Neuronal stem cell (in vitro differentiated cells): ENCODE measurements around the gene UBAC2.

Experiments used
- DNase-seq: peaks from one replicate; pipeline ENCODE4 v3.0.0-alpha.2; 2013; ENCODE audit warnings: low spot score
- H2AFZ ChIP-seq: one replicate; pipeline ENCODE4 v1.6.1; 2013; ENCODE audit warnings: mild to moderate bottlenecking, low read length, inconsistent platforms
- H2AK5ac ChIP-seq: 2 replicates; pipeline ENCODE4 v1.6.1; 2013; ENCODE audit warnings: low read depth, mild to moderate bottlenecking, inconsistent platforms, low read length, moderate library complexity, mixed read lengths
- H2BK120ac ChIP-seq: 2 replicates; pipeline ENCODE4 v1.6.1; 2013; ENCODE audit warnings: low read depth, mild to moderate bottlenecking, inconsistent platforms, low read length, moderate library complexity, mixed read lengths
- H2BK12ac ChIP-seq: one replicate; pipeline ENCODE4 v1.6.1; 2013; ENCODE audit warnings: low read length, inconsistent platforms
- H2BK15ac ChIP-seq: 2 replicates; pipeline ENCODE4 v1.6.1; 2013; ENCODE audit warnings: mild to moderate bottlenecking, low read length, inconsistent platforms, mixed read lengths
- H2BK5ac ChIP-seq: one replicate; pipeline ENCODE4 v1.6.1; 2013; ENCODE audit warnings: inconsistent platforms, mild to moderate bottlenecking, low read length, moderate library complexity
- H3K14ac ChIP-seq: one replicate; pipeline ENCODE4 v1.6.1; 2013; ENCODE audit warnings: low read length, inconsistent platforms
- H3K18ac ChIP-seq: 2 replicates; pipeline ENCODE4 v1.6.1; 2013; ENCODE audit warnings: low read length, inconsistent platforms
- H3K23ac ChIP-seq: 2 replicates; pipeline ENCODE4 v1.6.1; 2013; ENCODE audit warnings: low read depth, mild to moderate bottlenecking, mixed read lengths, low read length, inconsistent platforms; ENCODE audit not compliant: poor library complexity
- H3K27ac ChIP-seq: replicated peaks from 3 replicates; pipeline ENCODE4 v1.5.1; 2013; ENCODE audit warnings: low read length, inconsistent platforms
- H3K27me3 ChIP-seq, 3 experiments: 2 replicates each; pipeline ENCODE4 v1.6.1; 2013; ENCODE audit warnings: low read length in 3 of 3, mild to moderate bottlenecking in 2 of 3, inconsistent platforms in 1 of 3, low read depth in 1 of 3, mixed read lengths in 1 of 3, moderate library complexity in 1 of 3; ENCODE audit not compliant: control insufficient read depth in 3 of 3, insufficient read depth in 3 of 3
- H3K36me3 ChIP-seq, 2 donors: replicated peaks in 1 of 2; 2 replicates each; pipeline ENCODE4 v1.6.1; 2013; ENCODE audit warnings: low read length in 2 of 2; ENCODE audit not compliant: control insufficient read depth in 2 of 2, insufficient read depth in 2 of 2
- H3K4ac ChIP-seq: 2 replicates; pipeline ENCODE4 v1.6.1; 2013; ENCODE audit warnings: inconsistent platforms, mild to moderate bottlenecking, low read length, moderate library complexity
- H3K4me1 ChIP-seq, 2 donors: 1 replicate in 1 of 2; 2 replicates in 1 of 2; pipeline ENCODE4 v1.6.1; 2013; ENCODE audit warnings: low read length in 2 of 2, low read depth in 1 of 2; ENCODE audit not compliant: control insufficient read depth in 2 of 2, insufficient read depth in 1 of 2
- H3K4me2 ChIP-seq: one replicate; pipeline ENCODE4 v1.6.1; 2013; ENCODE audit warnings: mild to moderate bottlenecking, low read length, inconsistent platforms; ENCODE audit not compliant: insufficient read depth, poor library complexity, severe bottlenecking
- H3K4me3 ChIP-seq, 2 donors: 2 replicates each; pipeline ENCODE4 v1.5.1; 2013; ENCODE audit warnings: low read length in 2 of 2, mild to moderate bottlenecking in 2 of 2, inconsistent platforms in 1 of 2, moderate library complexity in 1 of 2
- H3K79me1 ChIP-seq: one replicate; pipeline ENCODE4 v1.6.1; 2013; ENCODE audit warnings: low read depth, mild to moderate bottlenecking, inconsistent platforms, low read length, moderate library complexity
- H3K9ac ChIP-seq: one replicate; pipeline ENCODE4 v1.6.1; 2013; ENCODE audit warnings: mild to moderate bottlenecking, low read depth, low read length, inconsistent platforms; ENCODE audit not compliant: poor library complexity
- H3K9me3 ChIP-seq, 2 donors: replicated peaks in 1 of 2; 2 replicates each; pipeline versions ENCODE3 to v1.6.1; 2013; ENCODE audit warnings: low read length in 2 of 2, mild to moderate bottlenecking in 2 of 2, inconsistent platforms in 1 of 2, low read depth in 1 of 2, mixed read lengths in 1 of 2, moderate library complexity in 1 of 2; ENCODE audit not compliant: control insufficient read depth in 2 of 2, insufficient read depth in 1 of 2
- H4K8ac ChIP-seq: one replicate; pipeline ENCODE4 v1.6.1; 2013; ENCODE audit warnings: low read depth, mild to moderate bottlenecking, inconsistent platforms, low read length, moderate library complexity
- H4K91ac ChIP-seq: one replicate; pipeline ENCODE4 v1.6.1; 2013; ENCODE audit warnings: low read length, low read depth, mild to moderate bottlenecking, inconsistent platforms; ENCODE audit not compliant: poor library complexity
- WGBS, 2 donors: extraction: QIAGEN DNeasy Blood & Tissue Kit; methylation state at CpG; one replicate each; pipeline ENCODE4 v1.1.7; 2013; ENCODE audit warnings: missing lambda C conversion rate in 2 of 2, mixed read lengths in 1 of 2; ENCODE audit not compliant: insufficient read length in 2 of 2, insufficient replicate concordance in 1 of 2; ENCODE audit errors: extremely low coverage in 2 of 2; 5-methylcytosine and 5-hydroxymethylcytosine counted together

The UBAC2 gene

GRCh38 chr13:99322297-99323103, 121.8 kb downstream of the UBAC2 start:
- Histone ChIP-seq H3K4me3 (no peak overlapping the region), H3K18ac (no peak overlapping the region), H3K14ac (no peak overlapping the region), H3K9me3 (no peaks in the 10 kb centered on the region), H3K27me3 (no peaks in the 10 kb centered on the region), H3K4me2 (no peak overlapping the region), H3K9ac (no peak overlapping the region), H4K91ac (no peak overlapping the region), H3K27ac (no peak overlapping the region), H2BK120ac (no peak overlapping the region), H3K4ac (no peak overlapping the region), H2AFZ (no peak overlapping the region), H3K36me3 (peaks cover 4 to 29% of the 10 kb centered on the region in 2 donors), H3K23ac (no peak overlapping the region), H2BK12ac (no peak overlapping the region), H2BK15ac (no peak overlapping the region), H2BK5ac (no peak overlapping the region), H2AK5ac (no peak overlapping the region), H3K4me1 (no peaks in the 10 kb centered on the region), H3K79me1 (no peaks in the 10 kb centered on the region), H4K8ac (no peak overlapping the region)
- no peak for DNase-seq
- no CpG with 5 or more reads among the region's 10 CpGs for WGBS, 2 donors

- H3K27me3 ChIP-seq: no peaks in the 10 kb centered on the region
Measured at GRCh38 chr13:99323488-99323887, 122.8 kb downstream of the UBAC2 start.

DNA sequence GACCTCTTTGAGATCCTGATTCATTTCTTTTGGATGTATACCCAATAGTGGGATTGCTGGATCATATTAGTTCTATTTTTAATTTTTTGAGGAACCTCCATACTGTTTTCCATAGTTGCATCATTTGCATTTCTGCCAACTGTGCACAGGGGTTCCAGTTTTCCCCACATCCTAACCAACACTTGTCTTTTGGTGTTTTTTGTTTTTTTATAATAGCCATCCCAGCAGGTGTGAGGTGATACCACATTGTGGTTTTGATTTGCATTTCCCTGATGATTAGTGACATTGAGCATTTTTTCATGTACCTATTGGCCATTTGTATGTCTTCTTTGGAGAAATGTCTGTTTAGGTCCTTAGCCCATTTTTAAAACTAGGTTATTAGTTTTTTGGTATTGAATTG, 125.4 kb downstream of the UBAC2 start:
- no peaks in the 10 kb centered on the region for H3K79me1 ChIP-seq
- no peak overlapping the region for H4K8ac ChIP-seq
- H3K27me3 ChIP-seq: peaks cover 0 to 1% (median 0%) of the 10 kb centered on the region in 3 experiments
- peaks cover 2 to 36% of the 10 kb centered on the region in 2 donors for H3K36me3 ChIP-seq
- peaks cover 0 to 2% of the 10 kb centered on the region in 2 donors for H3K9me3 ChIP-seq
- no peak overlapping the region for H2AFZ ChIP-seq
- H3K4me1 ChIP-seq: no peaks in the 10 kb centered on the region
- no peak overlapping the region for H3K4me3 ChIP-seq
- no peak overlapping the region for H3K4me2 ChIP-seq
- H2BK120ac ChIP-seq: no peak overlapping the region
- H2AK5ac ChIP-seq: no peak overlapping the region
- DNase-seq: no peak
- H3K14ac ChIP-seq: no peak overlapping the region
- H3K18ac ChIP-seq: no peak overlapping the region
- H3K9ac ChIP-seq: no peak overlapping the region
- H3K23ac ChIP-seq: no peak overlapping the region
- no peak overlapping the region for H3K27ac ChIP-seq
- no peak overlapping the region for H2BK5ac ChIP-seq
- H2BK12ac ChIP-seq: no peak overlapping the region
- H2BK15ac ChIP-seq: no peak overlapping the region
- no peak overlapping the region for H4K91ac ChIP-seq
- H3K4ac ChIP-seq: no peak overlapping the region

More at GRCh38 chr13:99323488-99323887, 122.8 kb downstream of the UBAC2 start:
- H3K4ac ChIP-seq: no peak overlapping the region
- H3K14ac ChIP-seq: no peak overlapping the region
- no peaks in the 10 kb centered on the region for H3K79me1 ChIP-seq
- no peak overlapping the region for H2BK15ac ChIP-seq
- H3K4me1 ChIP-seq: no peaks in the 10 kb centered on the region
- WGBS, 2 donors: no CpG with 5 or more reads among the region's 3 CpGs
- no peaks in the 10 kb centered on the region for H3K9me3 ChIP-seq
- H3K23ac ChIP-seq: no peak overlapping the region
- H2BK120ac ChIP-seq: no peak overlapping the region
- H2BK12ac ChIP-seq: no peak overlapping the region
- no peak overlapping the region for H3K4me2 ChIP-seq
- no peak overlapping the region for H2AK5ac ChIP-seq
- no peak overlapping the region for H3K4me3 ChIP-seq
- H3K9ac ChIP-seq: no peak overlapping the region
- no peak overlapping the region for H4K8ac ChIP-seq
- no peak for DNase-seq
- H4K91ac ChIP-seq: no peak overlapping the region
- H3K27ac ChIP-seq: no peak overlapping the region
- no peak overlapping the region for H3K18ac ChIP-seq
- H3K36me3 ChIP-seq: peaks cover 4 to 34% of the 10 kb centered on the region in 2 donors
- no peak overlapping the region for H2AFZ ChIP-seq
- H2BK5ac ChIP-seq: no peak overlapping the region

DNA sequence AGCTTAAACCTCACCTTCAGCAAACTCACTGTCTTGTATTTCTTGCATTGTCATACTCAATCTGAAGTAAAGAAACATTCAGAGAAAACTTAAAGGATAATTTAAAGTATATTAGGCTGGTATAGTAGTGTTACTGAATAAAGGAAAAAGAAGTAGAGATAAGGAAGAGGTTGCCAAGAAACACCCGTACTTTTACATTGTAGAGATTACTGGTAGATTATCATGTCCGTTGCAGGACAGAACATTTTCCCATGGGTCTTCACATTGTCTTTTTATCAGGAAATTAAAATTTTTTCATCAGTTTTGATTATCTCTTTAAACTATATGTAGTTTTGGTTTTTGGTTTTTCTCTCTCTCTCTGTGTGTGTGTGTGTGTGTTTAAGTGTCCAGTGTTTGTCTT, 126.5 kb downstream of the UBAC2 start:
- Histone ChIP-seq H3K4ac (no peak overlapping the region), H3K4me1 (no peaks in the 10 kb centered on the region), H3K27me3 (peaks cover 0 to 1% (median 0%) of the 10 kb centered on the region in 3 experiments), H2BK5ac (no peak overlapping the region), H3K79me1 (no peaks in the 10 kb centered on the region), H3K9ac (no peak overlapping the region), H2AFZ (no peak overlapping the region), H2BK15ac (no peak overlapping the region), H3K14ac (no peak overlapping the region), H3K18ac (no peak overlapping the region), H3K27ac (no peak overlapping the region), H4K91ac (no peak overlapping the region), H3K36me3 (peaks cover 2 to 32% of the 10 kb centered on the region in 2 donors), H2BK12ac (no peak overlapping the region), H2BK120ac (no peak overlapping the region), H3K23ac (no peak overlapping the region), H3K9me3 (peaks cover 0 to 2% of the 10 kb centered on the region in 2 donors), H3K4me2 (no peak overlapping the region), H3K4me3 (no peak overlapping the region), H4K8ac (no peak overlapping the region), H2AK5ac (no peak overlapping the region)
- WGBS, 2 donors: no CpG with 5 or more reads among the region's 2 CpGs
- no peak for DNase-seq
